OCI-M2 (cell line): Measurements from ENCODE around the gene PROSER3.
"Not testable (repeated sequence)": the region's sequence is repeated elsewhere in the genome, so short reads cannot be mapped to it uniquely, and the experiment has no call there.

Experiments used
- DNase-seq: peaks from one replicate; lab custom pipeline; 2025; ENCODE audit not compliant: unreplicated experiment; lab: John Stamatoyannopoulos, UW

The PROSER3 gene

GRCh38 chr19:35789978-35790944 is 32.3 kb downstream of the PROSER3 start:
- no peak for DNase-seq

- no peak for DNase-seq
Measured at GRCh38 chr19:35790981-35791813, 33.2 kb downstream of the PROSER3 start.

DNA sequence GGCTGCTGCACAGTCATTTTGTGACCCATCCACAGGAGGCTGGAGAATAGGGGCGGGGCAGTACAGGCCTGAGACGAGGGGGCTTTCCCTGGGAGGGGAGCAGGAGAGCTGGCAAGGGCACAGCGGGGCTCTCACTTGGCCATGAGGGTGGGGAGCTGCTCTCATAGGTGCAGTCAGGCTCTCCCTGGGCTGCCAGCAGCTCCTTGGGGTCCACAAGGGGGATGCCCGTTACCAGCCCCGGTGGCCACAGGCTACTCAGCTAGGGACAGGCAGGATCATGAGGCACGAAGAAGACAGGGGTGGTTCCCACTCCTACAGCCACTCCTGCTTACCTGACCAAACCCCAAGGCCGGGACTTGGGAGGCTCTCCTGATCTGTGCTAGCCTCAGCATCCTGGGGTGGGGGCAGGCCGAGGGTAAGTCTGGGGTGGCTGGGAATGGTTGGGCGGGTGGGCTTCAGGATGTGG is 33.9 kb downstream of the PROSER3 start:
- DNase-seq: no peak

GRCh38 chr19:35792312-35792711 is 34.3 kb downstream of the PROSER3 start:
- DNase-seq: no peak

- DNase-seq: no peak
Measured at GRCh38 chr19:35792888-35793287, 34.9 kb downstream of the PROSER3 start.

GRCh38 chr19:35793381-35794165 is 35.6 kb downstream of the PROSER3 start:
- DNase-seq: no peak

DNA sequence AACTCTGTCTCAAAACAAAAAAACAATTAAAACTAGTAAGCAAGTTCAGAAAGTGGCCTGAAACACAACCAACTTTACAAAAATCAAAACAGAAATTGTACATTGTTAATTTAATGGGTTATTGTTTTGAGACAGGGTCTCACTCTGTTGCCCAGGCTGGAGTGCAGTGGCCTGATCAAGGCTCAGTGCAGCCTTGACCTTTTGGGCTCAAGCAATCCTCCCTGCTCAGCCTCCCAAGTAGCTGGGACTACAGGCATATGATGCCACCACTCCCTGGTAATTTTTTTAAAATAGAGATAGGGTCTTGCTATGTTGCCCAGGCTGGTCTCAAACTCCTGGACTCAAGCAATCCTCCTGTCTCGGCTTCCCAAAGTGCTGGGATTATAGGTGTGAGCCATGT is 37.6 kb downstream of the PROSER3 start:
- not testable (repeated sequence) for DNase-seq

GRCh38 chr19:35796645-35797542 is 38.9 kb downstream of the PROSER3 start:
- no peak for DNase-seq

DNA sequence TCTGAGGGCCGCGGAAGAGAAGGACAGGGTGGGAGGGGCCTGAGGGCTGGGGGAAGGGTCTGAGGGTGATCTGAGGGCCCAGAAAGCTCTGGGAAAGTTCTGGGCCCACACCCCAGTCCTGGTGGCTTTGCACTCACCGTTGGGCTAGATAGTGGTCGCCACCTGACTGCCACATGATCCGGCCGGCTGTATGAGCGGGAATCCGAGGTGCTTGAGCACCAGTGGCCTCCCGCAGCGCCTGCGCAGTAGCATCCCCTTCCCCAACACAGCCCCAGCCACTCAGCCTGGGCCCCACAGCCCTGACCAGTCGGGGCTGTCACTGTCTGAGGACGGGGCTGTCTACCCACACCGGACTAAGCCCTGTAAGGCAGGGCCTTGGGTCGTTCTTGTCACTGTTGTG is 39.7 kb downstream of the PROSER3 start:
- DNase-seq: no peak

- DNase-seq: no peak
Measured at GRCh38 chr19:35801828-35802227, 43.9 kb downstream of the PROSER3 start.

DNA sequence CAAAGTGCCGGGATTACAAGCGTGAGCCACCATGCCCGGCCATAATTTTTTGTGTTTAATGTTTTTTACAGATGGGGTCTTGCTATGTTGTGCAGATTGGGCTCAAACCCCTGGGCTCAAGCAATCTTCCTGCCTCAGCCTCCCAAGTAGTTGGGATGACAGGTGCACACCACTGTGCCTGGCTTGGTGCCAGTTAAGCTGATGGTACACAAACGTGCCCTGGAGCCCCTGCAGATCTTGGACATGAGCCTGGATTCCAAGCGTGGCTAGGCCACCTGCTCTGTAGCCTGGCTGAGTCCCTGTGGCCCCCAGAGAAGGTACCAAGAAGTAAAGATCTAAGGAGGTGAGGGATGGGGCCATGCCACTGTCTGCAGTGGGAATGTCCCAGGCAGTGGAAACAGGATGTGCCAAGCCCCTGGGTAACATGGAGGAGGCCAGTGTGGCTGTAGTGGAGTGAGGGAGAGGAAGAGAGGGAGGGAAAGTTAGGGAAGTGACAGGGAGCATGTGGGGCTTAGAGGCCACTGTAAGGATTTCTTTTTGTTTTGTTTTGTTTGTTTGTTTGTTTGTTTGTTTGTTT is 47.6 kb downstream of the PROSER3 start:
- DNase-seq: no peak

DNA sequence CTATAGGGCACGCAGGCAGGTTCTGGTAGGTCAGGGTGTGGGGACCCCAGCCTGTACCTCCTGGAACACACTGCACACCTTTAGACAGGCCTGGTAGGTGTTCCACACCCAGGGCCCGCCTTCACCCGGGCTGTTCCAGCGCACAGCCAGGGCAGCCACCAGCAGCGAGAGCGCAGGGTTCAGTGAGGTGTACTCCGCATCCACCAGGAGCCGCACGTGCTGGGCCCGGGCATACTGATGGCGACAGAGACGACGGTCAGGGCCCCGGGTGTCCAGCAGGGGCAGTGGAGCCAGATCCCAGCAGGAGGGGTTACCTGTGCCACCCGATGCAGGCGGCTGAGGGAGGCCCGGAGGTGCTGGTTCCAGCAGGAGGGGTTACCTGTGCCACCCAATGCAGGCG is 48.6 kb downstream of the PROSER3 start:
- no peak for DNase-seq

GRCh38 chr19:35807633-35808032 is 49.7 kb downstream of the PROSER3 start:
- no peak for DNase-seq

- DNase-seq: no peak
Measured at GRCh38 chr19:35811317-35812219, 53.6 kb downstream of the PROSER3 start.

DNA sequence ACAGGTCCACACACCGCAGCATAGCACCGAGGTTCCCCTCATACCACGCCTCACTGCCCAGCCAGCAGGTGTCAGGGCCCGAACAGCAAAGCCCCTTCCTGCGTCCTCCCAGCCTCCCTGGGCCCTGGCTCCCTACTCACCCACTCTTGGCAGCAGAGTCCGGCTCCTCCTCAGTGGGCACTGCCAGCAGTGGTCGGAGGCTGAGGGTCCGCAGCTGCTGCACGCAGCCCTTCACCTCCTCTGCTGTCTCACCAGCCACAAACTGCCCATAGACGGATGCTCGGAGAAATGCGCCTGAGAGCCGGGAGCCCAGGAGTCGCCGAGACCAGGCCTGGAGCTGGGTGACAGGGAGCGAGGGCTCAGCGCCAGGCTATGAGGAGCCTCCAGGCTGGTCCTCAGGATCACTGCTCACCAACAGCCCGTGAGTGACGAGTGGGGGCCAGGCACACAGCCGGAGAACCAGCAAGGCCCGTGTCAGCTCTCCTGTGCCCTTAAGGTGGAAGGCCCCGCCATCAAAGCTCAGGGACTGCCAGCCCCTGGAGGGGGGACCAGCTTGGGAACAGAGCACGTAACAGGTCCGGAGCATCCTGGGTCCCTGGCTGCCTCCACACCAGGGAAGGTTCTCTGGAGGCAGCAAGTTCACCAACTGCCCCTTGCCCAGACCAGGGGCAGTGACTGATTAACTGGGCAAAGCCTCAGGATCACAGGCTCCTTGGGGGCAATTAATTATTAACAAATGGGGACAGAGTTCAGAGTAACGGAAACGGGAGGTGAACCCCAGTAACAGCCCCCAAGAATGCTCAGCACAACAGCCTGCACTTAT is 54.5 kb downstream of the PROSER3 start, which contains the start of gene PRODH2:
Gene PRODH2, minus strand, starts transcription at position 626 of the 823 bp plus-strand sequence. Its CDS starts 40 bp downstream, at position 586.
- no peak for DNase-seq

GRCh38 chr19:35813043-35813890 is 55.3 kb downstream of the PROSER3 start:
- DNase-seq: no peak

DNA sequence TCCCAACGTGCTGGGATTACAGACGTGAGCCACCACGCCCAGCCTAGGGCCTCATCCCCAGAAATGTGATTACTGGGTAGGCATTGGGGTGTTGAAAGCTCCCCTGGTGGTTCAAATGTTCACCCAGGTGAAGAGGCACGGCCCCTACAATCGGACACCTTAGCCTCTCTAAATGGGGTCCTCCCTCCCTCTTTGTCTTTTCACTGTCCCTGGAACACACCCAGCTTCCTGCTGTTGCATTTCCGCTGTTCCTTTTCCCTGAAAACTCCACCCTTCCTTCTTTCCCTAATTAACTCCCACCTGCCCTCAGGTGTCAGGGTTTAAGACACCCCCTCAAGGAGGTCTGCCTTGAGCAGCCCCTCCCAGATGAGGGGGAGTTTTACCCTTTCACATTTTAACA is 58.3 kb downstream of the PROSER3 start:
- DNase-seq: no peak
